ENCODE measurements around the gene ARL6IP1. TPM values are rescaled to one million over a fixed set of nuclear protein-coding genes. Genes with fewer than 3 reads are reported as not detected.

The ARL6IP1 gene
- total and polyA plus RNA-seq, 2 donors (not counting 3 experiments of a cell fraction or from before 2014, with no cell fraction given): 251 to 338 TPM

DNA sequence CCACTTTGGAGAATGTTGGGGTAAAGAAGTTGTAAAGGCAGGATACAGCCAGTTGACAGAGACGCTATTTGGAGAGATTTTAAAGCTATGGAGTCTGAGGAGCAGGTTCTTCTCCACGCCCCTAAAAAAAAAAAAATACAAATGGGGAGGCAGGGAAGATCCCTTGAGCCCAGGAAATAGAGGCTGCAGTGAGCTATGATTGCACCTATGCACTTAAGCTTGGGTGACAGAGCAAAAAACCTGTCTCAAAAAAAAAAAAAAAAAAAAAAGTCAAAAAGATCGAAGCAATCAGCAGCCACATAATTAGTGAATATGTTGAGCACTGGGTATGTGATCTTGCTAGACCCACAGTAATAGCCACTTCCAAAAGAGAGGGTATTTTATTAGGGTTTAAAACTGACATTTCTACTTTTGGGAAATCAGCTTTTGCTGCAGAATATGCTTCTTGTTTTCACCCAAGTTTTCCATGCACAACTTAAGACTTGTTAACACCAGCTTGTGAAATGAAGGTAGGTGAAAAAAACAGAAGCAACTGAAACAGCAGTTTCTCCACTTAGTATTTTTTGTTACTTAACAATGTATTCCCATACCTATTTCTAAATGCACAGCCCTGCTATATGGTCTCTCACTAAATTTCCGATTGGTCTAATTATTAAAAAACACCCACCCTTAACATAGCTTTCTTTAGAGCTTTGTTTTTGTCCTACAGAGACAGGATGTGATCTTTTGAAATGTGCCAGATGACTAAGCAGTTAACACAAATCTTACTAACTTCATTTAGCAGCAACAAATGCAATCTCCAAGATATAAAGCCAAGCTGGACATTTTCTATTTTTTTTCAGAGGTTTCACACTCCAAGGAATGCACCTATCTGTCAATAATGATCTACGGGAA lies 2.5 kb upstream of the ARL6IP1 start:
- H3K4me3 ChIP-seq (replicated peaks in 1 of 3; ENCODE audit: insufficient read depth in 1 of 3, low read depth in 1 of 3, low read length in 3 of 3): peak overlapping the region in 1 of 3 experiments; percentile 6
- TF ChIP-seq, protein P1, sequence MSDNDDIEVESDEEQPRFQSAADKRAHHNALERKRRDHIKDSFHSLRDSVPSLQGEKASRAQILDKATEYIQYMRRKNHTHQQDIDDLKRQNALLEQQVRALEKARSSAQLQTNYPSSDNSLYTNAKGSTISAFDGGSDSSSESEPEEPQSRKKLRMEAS (IDR thresholded peaks at IDR 0.05; ENCODE audit: insufficient read depth, insufficient read length): no peak
- TF ChIP-seq, protein P2, sequence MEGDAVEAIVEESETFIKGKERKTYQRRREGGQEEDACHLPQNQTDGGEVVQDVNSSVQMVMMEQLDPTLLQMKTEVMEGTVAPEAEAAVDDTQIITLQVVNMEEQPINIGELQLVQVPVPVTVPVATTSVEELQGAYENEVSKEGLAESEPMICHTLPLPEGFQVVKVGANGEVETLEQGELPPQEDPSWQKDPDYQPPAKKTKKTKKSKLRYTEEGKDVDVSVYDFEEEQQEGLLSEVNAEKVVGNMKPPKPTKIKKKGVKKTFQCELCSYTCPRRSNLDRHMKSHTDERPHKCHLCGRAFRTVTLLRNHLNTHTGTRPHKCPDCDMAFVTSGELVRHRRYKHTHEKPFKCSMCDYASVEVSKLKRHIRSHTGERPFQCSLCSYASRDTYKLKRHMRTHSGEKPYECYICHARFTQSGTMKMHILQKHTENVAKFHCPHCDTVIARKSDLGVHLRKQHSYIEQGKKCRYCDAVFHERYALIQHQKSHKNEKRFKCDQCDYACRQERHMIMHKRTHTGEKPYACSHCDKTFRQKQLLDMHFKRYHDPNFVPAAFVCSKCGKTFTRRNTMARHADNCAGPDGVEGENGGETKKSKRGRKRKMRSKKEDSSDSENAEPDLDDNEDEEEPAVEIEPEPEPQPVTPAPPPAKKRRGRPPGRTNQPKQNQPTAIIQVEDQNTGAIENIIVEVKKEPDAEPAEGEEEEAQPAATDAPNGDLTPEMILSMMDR (IDR thresholded peaks at IDR 0.05; ENCODE audit: extremely low read depth in 1 of 2, insufficient read depth in 1 of 2, low read depth in 1 of 2, low read length in 2 of 2): no peak
- no peak for TF ChIP-seq POLR2A (IDR thresholded peaks at IDR 0.05; ENCODE audit: low read depth, low read length)
- no peak for TF ChIP-seq GATA2 (IDR thresholded peaks at IDR 0.05; ENCODE audit: insufficient read depth, insufficient read length, low read depth, low read length)
- peak; percentile 53 for TF ChIP-seq FOS (IDR thresholded peaks at IDR 0.05; ENCODE audit: borderline replicate concordance, insufficient read depth, low read length)
- no peak for TF ChIP-seq EZH2 (IDR thresholded peaks at IDR 0.05; ENCODE audit: borderline replicate concordance, low read depth, low read length, severe bottlenecking)
- no peak for TF ChIP-seq MYC (IDR thresholded peaks at IDR 0.05; ENCODE audit: low read depth, low read length)
- peak; percentile 22 for TF ChIP-seq POLR2AphosphoS5 (IDR thresholded peaks at IDR 0.05; ENCODE audit: insufficient read depth, low read depth, low read length)
- TF ChIP-seq JUN (IDR thresholded peaks at IDR 0.05; ENCODE audit: borderline replicate concordance, insufficient read depth, insufficient read length, low read depth): peak; percentile 61
- FAIRE-seq (peak; percentile 88), DNase-seq (ENCODE audit: low read depth, low spot score) (peak; percentile 86)
- peak overlapping the region; percentile 65 for H3K4me2 ChIP-seq (ENCODE audit: insufficient read depth, low read length)
- dilution Hi-C loops (cut with MboI; ENCODE audit: extremely low pct_ligation_motif_present, low sequenced_read_pairs) (no loop called here), intact Hi-C loops (cut with micrococcal nuclease) (loop anchor here (10.0 kb wide), 2 partner anchors 311 to 721 kb away; partner anchors contain the start of genes CCP110, GDE1 and ITPRIPL2)
- no peaks in the 10 kb centered on the region for H3K27me3 ChIP-seq (ENCODE audit: control insufficient read depth in 2 of 2, insufficient read depth in 2 of 2, low read length in 2 of 2)
- H3K36me3 ChIP-seq (ENCODE audit: control insufficient read depth in 2 of 2, extremely low read depth in 1 of 2, insufficient read depth in 2 of 2, low read length in 2 of 2): peaks cover 2 to 5% of the 10 kb centered on the region in 2 experiments
- peaks cover 10% of the 10 kb centered on the region for H4K20me1 ChIP-seq (replicated peaks; ENCODE audit: control insufficient read depth, extremely low read depth, insufficient read depth, low read length)
- H3K79me2 ChIP-seq (ENCODE audit: control insufficient read depth, insufficient read depth, low read length): peaks cover 30% of the 10 kb centered on the region
- ChIA-PET POLR2A (interaction anchor here (0.6 to 1.4 kb wide), 2 partner anchors 14 to 67 kb away, joined by 5 to 10 read pairs; partner anchors contain the start of gene RPS15A), CTCF (interaction anchor here (0.6 to 7.0 kb wide), 6 partner anchors 13 to 165 kb away, joined by 3 to 80 read pairs (median 4); partner anchors contain the start of gene RPS15A)
- no peaks in the 10 kb centered on the region for H3K9me3 ChIP-seq (replicated peaks; ENCODE audit: control insufficient read depth, insufficient read depth, low read length)
- no TSS peak for BruUV-seq (replicated peaks)
- H3K4me1 ChIP-seq (ENCODE audit: control insufficient read depth, extremely low read depth, insufficient read depth, low read length): peaks cover 39% of the 10 kb centered on the region
- H3K9me1 ChIP-seq (replicated peaks; ENCODE audit: control insufficient read depth, extremely low read depth, insufficient read depth, low read length): no peaks in the 10 kb centered on the region
- no peak overlapping the region for H2AFZ ChIP-seq (ENCODE audit: low read depth, low read length)
- H3K9ac ChIP-seq (replicated peaks; ENCODE audit: extremely low read depth, insufficient read depth, low read length): peak overlapping the region; percentile 37
- H3K27ac ChIP-seq (ENCODE audit: insufficient read depth, low read depth, low read length): peak overlapping the region; percentile 75

All from endothelial cell of umbilical vein (primary cell).